ENCODE data around the gene ZKSCAN8. TPM values are rescaled to one million over a fixed set of nuclear protein-coding genes. Genes with fewer than 3 reads are reported as not detected.

ZKSCAN8 gene
- polyA plus RNA-seq, 1 experiment, result 5.5 TPM

DNA sequence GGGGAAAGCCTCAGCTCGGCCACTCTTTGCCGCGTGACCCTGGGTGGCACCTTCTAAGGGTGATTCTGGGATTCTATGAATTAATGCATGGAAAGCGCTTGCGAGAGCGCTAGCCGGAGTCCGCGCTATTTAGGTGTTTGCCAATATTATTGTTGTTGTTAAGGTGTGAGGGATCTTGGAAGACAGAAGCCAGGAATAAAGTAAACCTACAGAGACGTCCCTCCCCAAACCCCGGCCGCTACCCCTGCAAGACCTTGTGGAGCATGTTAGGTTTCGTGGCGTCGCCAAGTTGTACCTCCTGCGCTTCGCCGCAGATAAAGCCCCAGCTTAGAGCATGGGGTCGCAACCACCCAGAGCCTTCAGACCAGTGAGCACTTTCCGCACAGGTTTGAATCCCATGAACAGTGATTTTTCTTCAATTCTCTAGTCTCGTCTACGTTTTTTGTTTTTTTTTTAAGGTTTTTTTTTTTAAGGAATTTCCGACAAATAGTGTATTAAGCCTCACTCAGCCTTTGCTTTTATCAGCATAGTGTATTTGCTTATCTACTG lies 66.5 kb downstream of the ZKSCAN8 start:
- ChIA-PET CTCF (no interaction called here), POLR2A (no interaction called here)
- Histone ChIP-seq H3K36me3 (ENCODE audit: control insufficient read depth, insufficient read depth, low read length) (no peaks in the 10 kb centered on the region), H3K4me3 (ENCODE audit: low read depth, low read length) (peak overlapping the region; percentile 18), H3K27me3 (ENCODE audit: control insufficient read depth, insufficient read depth, low read length) (peaks cover 16% of the 10 kb centered on the region)
- TF ChIP-seq, protein P1, sequence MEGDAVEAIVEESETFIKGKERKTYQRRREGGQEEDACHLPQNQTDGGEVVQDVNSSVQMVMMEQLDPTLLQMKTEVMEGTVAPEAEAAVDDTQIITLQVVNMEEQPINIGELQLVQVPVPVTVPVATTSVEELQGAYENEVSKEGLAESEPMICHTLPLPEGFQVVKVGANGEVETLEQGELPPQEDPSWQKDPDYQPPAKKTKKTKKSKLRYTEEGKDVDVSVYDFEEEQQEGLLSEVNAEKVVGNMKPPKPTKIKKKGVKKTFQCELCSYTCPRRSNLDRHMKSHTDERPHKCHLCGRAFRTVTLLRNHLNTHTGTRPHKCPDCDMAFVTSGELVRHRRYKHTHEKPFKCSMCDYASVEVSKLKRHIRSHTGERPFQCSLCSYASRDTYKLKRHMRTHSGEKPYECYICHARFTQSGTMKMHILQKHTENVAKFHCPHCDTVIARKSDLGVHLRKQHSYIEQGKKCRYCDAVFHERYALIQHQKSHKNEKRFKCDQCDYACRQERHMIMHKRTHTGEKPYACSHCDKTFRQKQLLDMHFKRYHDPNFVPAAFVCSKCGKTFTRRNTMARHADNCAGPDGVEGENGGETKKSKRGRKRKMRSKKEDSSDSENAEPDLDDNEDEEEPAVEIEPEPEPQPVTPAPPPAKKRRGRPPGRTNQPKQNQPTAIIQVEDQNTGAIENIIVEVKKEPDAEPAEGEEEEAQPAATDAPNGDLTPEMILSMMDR (IDR thresholded peaks at IDR 0.05; ENCODE audit: insufficient read depth, low read depth, low read length), result no peak
- no peak for DNase-seq (ENCODE audit: low read depth)

Other genes starting within 250 kb of the ZKSCAN8 start
- not detected in 2 replicates for gene OR2B2, start 229.5 kb upstream of the ZKSCAN8 start, polyA plus RNA-seq (2011; rRNA removed)
- gene OR2B6, start 184.6 kb upstream of the ZKSCAN8 start, polyA plus RNA-seq (2011; rRNA removed), result 0.09 TPM in 1 of 2 replicates, not detected in the other
- gene ZNF165, start 61.3 kb upstream of the ZKSCAN8 start, polyA plus RNA-seq (2011; rRNA removed), result 0.10 and 0.38 TPM in 2 replicates
- 1.8 and 2.3 TPM in 2 replicates for gene ZSCAN16, start 17.3 kb upstream of the ZKSCAN8 start, polyA plus RNA-seq (2011; rRNA removed)
- gene ZSCAN9, start 83.4 kb downstream of the ZKSCAN8 start, polyA plus RNA-seq (2011; rRNA removed), result 9.9 and 11.7 TPM in 2 replicates
- 3.0 and 3.3 TPM in 2 replicates for gene ZKSCAN4, start 110.4 kb downstream of the ZKSCAN8 start, polyA plus RNA-seq (2011; rRNA removed)
- gene NKAPL, start 117.4 kb downstream of the ZKSCAN8 start, polyA plus RNA-seq (2011; rRNA removed), result 0.72 TPM in 2 replicates
- 14.6 and 19.5 TPM in 2 replicates for gene ZSCAN26, start 125.3 kb downstream of the ZKSCAN8 start, polyA plus RNA-seq (2011; rRNA removed)
- gene PGBD1, start 139.7 kb downstream of the ZKSCAN8 start, polyA plus RNA-seq (2011; rRNA removed), result 3.1 and 3.4 TPM in 2 replicates
- gene ZSCAN31, start 194.3 kb downstream of the ZKSCAN8 start, polyA plus RNA-seq (2011; rRNA removed), result 1.7 and 1.9 TPM in 2 replicates
- gene ZKSCAN3, start 208.1 kb downstream of the ZKSCAN8 start, polyA plus RNA-seq (2011; rRNA removed), result 2.1 and 2.9 TPM in 2 replicates

Measured in BJ (cell line).